GM12801 (cell line): ENCODE data around the gene ANGEL1.

Source experiments
- CTCF ChIP-seq: IDR thresholded peaks from one replicate; pipeline ENCODE4 v1.5.1; 2011; ENCODE audit warnings: control low read depth; ENCODE audit not compliant: insufficient read length; ENCODE audit errors: extremely low read depth

ANGEL1 gene

DNA sequence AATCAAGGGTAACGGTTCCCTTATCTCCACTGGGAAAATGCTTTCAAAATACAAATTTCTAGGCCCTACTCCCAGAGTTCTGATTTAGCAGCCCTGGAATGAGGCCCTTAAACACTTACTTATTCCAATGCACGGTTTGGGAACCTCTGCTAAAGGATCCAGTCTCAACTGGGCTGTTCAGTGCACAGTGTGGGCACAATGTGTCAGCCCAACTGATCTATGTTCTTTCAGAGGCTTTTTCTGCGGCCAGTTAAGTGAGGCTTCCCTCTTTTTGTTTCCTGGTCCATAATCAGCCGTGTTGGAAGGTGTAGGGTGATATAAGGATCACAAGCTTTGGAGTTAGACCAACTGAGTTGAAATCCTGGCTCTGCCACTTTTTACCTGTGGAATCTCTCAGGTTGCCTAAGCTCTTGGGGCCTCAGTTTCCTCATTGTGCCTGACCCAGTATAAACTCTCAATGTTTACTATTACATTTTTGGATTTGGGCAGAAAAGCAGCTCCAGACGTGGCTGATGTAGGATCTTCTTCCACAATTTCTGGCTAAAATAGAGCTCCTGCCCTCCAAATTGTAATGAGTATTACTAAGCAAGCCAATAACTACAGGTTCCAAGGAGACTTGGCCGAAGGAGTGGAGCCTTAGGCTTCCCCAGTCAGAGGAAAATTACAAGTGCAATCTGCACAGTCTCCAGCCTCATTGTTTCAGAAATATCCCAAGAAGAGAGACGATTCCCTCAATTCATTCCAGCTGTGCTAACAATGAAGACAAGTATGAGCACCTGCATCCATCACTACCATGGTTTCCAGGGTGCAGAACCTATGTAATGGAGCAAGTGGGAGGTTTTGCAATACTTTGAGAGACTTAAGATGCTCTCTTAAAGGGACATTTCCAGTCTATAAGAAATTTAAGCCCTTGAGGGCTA lies 2.3 kb upstream of the ANGEL1 start:
- TF ChIP-seq CTCF = no peak

- TF ChIP-seq CTCF = no peak
Observed at GRCh38 chr14:76812093-76812421, 625 bp downstream of the ANGEL1 start.

DNA sequence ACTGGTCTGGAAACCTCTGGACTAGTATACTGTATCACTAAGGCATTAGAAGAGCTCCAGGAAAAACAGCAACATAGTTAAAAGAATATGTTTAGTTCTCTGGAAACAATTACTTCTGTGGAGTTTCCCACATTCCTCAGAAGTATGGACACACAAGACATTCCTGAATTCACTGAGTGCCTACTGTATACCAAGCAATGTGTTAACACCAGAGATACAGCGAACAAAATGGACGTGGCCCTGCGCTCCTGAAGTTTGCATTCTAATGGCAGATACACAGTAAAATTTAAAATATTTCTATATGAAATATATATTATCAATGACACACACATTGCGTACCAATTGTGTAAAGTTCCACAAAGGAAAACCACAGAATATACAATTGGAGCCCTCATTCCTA lies 1.1 kb downstream of the ANGEL1 start:
- no peak for TF ChIP-seq CTCF

GRCh38 chr14:76810953-76811400 lies 1.7 kb downstream of the ANGEL1 start:
- TF ChIP-seq CTCF = no peak

DNA sequence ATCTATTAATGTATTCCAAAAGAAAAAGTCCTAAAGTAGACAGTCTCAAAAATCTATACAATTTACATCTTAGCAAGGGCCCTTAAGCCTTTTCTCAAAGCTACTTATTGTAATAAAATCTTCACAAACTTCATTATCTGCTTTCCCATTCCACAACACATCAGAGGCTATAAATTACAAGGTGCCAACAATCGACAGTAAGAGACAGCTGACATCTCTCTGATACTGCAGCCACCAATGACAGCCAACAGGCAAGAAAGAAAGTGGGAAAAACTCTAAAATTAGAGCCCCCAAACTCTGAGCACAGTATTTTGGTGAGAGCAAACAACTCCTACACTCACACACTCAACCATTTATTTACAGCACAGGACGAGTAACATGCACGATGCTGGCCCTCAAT lies 2.2 kb downstream of the ANGEL1 start:
- TF ChIP-seq CTCF = no peak

GRCh38 chr14:76808990-76809389 lies 3.7 kb downstream of the ANGEL1 start:
- no peak for TF ChIP-seq CTCF

GRCh38 chr14:76808011-76808410 lies 4.7 kb downstream of the ANGEL1 start:
- no peak for TF ChIP-seq CTCF
